ENCODE results near the gene ADGRA1. TPM values are rescaled to one million over a fixed set of nuclear protein-coding genes. Genes with fewer than 3 reads are reported as not detected.

ADGRA1 gene
- polyA plus RNA-seq, 3 donors = 1.3 to 2.4 (median 1.9) TPM

DNA sequence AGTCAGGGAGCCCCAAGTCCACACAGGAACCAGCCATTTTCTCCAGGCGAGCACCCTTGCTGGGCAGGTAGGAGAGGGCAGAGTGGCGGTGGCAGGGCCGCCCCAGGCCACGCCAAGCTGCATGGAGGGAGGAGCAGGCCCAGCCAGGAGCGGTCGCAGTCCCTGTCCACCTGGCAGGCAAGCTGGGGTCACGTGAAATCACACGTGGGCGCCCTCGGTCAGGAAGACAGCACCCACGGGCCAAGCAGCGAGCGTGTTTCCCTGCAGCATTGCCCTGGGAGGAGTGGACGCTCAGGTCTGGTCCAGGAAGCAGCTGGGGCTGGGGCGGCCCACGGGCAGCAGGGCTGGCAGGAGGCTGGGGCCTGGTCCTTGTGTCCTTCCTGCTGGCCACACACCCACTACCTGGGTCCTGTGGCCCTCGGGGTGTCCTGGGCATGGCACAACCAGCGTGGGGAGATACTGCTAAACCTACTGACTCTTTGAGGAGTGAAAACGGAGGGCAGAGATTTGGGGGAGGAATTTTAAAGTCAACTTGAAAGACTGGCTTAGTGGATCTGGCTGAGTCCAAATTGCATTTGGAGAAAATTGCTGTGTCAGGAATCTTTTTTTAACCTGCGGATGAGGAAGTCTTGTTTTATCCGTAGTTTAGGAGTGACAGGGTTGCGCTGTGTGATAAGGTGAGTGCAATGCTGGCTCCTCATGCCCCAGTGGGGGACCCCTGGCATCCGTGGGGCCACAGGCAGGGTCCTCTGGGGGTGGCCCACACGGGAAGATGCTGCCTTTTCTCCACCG lies 12.2 kb upstream of the ADGRA1 start:
- DNase-seq = no peak

DNA sequence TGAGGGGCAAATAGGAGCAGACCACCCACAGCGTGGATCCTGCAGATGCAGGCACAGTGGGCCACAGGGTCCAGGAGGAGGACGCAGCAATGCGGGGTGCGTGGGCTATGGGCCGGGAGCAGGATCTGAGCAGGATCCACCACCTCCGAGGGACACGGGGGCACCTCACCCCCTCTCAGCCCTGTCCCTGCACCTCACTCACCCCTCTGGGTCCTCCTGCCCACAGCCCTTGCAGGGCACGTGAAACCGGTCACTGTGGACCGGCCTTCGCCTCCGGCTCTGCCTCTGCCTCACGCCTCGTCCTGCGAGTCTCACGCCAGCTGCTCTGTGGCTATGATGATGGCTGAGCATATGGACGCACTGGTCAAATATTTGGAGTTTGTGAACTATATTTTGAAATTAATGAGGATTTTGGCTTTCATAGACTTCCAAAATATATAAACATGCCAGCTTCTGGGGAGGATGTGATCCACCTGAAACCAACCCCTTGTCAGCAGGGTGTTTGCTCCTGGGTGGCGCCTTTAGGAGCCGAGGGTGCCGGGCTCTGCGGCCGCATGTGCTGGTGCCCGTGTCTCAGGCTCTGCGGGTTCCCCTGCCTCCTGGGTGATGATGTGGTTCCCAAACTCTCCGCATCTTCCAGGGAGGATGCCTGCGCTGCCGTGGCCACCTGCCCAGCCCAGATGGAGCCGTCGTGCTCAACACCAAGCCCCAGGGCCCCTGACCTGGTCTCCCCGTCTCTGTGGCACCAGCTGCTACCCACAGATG lies 11.3 kb upstream of the ADGRA1 start:
- DNase-seq = no peak

DNA sequence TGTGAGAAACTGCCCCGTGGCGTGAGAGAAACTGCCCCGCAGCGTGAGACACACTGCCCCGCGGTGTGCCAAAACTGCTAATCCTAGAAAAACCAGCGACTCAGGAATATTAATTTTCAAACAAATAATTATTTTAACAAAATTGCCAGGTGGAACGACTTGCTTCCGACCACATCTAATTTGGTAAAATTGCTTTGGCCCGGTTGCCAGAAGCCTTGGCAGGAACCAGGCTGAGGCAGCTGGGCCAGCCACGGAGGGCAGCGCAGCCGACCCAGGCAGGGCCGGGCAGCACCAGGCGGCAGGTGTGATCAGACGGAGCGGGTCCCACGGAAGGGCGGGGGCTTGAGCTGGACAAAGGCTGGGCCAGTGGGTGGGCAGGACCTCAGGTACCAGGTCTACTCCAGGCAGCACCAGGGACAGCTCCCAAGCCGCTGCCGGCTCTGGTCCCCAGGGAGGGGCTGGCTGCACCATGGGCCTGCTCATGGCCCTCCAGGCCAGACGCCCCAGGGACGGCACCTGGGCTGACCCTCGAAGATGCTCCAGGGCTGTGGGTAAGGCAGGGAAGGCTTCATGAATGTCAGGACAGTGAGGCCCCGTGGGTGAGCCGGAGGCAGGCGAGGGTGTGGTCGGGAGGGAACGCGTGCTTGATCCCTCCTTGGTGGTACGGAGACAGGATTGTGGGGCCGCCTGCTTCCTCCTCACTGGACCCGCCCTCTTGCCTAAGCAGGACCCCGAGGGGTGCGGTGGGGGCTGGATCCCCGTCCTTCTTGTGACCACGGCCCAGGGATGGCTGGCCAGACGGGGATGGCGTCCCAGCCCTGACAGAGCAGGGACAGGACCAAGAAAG lies 7.7 kb upstream of the ADGRA1 start:
- peak; percentile 65 for DNase-seq

DNA sequence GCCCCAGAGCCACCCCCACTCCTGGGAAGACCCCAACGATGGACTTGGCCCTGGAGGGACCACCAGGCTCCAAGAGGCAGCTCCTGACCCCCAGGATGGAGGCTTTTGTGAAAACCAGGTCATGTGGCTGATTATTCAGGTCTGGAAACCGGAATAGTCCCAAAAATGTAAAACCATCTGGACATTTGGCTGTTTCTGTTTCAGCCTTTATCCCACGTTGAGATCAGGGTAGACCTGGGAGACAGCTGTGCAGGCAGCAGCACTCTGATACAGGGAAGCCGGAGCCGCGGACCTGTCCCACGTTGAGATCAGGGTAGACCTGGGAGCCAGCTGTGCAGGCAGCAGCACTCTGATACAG lies 7.1 kb upstream of the ADGRA1 start:
- DNase-seq = no peak

DNA sequence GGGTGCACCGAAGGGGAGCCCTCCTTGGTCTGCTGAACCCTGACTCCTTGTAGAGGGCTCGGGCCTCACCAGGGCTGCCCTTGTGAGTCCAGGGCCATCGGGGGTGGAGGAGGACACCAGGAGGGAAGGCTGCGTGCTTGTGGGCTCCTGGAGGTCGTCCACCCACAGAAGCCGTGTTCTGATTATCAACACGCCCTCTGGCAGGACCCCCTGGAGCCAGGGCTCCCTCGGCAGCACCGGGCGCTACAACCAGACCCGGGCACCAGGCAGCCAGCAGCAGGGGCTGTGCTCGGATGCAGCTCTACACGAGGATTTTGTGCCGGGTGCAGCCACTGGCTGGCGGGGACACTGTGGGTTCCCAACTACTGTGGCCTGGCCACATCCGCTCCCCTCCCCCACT lies 6.1 kb upstream of the ADGRA1 start:
- DNase-seq = no peak

DNA sequence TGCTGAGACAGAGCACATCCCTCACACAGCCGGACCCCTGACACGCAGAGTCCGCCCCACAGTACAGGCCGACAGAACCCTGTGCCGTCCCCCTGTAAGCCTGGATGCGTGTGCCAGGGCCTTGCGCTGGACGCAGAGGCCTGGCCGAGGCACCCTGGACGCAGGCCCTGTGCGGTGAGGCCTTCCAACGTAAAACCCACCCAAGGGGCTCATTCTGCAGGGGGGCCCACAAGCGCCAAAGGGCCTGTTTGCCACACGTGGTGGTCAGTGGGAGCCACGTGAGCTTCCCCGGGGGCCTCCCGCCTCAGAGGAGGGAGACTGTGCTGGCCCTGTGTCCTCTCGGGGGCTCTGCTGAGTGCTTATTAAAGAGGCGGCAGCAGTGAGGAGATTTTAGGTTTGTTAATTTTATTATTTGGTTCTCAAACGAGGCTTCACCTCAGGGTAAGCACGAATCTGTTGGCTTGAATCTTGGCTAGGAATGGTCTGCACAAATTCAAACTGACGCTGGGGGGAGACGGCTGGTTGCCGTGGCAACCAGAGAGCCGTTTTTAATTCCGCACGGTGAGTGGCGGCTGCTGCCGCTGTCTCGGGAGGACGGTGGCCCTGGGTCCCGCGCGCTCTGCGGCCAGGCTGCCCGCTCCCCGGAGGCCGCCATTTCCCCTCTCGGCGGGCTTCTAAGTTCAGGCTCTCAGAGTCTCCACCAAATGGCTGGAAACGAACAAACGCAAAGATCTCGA lies 4.9 kb upstream of the ADGRA1 start:
- no peak for DNase-seq

DNA sequence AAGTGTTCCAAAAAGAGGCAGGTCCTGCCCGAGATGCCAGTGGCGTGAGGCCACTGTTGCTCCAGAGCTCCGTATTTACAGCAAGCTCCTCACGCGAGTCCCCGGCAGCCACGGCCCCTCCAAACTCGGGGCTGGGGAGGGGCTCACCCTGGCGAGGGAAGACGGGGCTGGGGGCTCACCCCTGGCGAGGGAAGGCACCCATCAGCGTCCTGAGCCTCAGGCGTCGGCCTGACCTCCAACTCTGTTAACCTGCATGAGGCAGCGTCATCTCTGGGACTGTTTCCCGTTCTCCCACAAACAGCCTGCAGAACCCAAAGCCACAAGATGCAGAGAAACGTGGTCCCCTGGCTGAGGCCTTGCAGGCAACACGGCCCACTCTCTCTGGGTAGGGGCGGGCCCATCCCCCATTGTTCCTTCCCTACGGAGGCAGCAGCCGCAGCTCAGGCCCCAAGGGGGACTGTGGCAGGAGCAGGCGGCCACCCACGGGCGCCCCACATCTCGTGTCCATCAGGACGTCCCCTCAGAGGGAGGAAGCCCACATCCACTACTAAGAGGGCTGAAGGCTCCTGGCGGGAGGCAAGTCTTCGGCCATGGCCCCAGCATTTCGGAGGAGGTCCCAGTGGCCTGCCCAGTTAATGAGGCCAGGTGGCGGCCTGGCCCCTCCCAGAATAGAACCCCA lies 4.2 kb upstream of the ADGRA1 start:
- no peak for DNase-seq

DNA sequence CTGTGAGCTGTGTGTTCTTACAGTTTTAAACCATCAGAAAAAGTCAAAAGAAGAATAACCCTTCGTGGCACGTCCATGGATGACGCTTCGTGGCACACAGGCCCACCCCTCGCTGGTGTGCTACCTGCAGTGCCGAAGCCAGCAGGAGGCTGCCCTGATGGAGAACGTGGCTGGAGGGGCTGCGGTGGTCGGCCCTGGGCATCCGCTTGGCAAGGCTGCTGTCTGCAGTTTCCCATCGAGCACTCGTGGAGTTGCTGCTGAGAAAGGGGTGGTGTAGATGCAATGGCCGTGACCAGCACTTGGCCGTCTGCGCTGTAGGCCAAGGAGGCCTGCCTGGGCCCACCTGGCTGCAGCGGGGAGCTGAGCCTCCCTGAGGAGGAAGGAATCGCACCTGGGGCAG lies 3.2 kb upstream of the ADGRA1 start:
- DNase-seq = no peak

DNA sequence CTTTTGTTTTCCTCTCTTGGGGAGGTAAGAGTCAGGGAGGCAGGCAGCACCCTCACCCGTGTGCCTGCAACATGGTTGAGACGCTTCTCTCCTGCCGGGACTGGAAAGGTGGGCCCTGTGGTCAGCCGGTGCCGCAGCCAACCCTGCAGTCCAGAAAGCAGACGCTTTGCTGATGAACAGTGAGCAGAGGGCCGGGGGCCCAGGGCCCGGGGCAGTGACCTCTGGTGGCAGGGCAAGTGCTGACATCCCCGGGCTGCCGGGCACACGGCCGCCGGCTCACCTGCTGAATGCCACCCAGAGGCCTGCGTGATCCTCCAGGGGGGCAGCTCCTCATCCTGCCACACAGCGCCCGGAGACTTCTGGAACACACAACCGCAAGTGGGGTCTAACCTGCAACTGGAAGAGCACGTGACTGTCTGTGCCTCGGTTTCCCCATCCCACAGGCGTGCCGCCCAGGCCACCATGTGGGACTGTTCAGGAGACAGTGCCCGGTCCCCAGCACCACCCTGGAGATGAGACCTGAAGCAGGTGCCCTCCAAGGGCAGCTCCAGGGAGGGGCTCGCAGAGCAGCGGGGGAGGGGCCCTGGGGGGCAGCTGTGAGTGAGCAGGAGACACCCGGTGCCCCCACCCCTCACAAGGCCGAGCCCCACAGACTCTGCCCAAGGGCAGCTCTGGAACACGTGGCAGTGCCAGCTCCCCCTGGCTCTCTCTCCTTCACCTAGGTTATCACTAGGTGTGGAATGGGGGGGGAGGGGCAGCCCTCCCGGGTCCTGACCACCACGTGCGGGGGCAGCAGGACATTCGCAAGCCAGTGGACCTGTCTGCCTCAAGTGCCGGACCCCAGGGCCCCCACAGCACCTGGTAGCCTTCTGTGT lies 2.2 kb upstream of the ADGRA1 start:
- DNase-seq = no peak

DNA sequence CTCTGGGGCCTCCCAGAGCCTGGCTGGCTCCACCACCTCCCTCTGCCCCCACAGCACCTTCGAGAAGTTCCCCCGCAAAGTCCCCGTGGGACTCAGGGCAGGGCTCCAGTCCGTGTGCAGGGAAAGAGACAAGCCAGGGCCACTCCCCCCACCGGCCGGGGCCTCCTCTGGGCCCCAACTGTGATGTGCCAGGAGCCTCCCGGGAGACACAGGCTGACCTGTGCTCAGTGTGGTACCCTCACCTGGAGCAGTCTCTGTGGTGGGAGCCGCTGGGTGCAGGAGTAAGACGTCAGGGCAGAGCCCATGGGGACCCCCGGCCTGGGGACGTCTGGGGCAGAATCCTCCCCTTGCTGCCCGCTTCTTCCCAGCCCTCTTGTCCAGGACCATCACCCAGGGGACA lies 1.5 kb upstream of the ADGRA1 start:
- DNase-seq = no peak

DNA sequence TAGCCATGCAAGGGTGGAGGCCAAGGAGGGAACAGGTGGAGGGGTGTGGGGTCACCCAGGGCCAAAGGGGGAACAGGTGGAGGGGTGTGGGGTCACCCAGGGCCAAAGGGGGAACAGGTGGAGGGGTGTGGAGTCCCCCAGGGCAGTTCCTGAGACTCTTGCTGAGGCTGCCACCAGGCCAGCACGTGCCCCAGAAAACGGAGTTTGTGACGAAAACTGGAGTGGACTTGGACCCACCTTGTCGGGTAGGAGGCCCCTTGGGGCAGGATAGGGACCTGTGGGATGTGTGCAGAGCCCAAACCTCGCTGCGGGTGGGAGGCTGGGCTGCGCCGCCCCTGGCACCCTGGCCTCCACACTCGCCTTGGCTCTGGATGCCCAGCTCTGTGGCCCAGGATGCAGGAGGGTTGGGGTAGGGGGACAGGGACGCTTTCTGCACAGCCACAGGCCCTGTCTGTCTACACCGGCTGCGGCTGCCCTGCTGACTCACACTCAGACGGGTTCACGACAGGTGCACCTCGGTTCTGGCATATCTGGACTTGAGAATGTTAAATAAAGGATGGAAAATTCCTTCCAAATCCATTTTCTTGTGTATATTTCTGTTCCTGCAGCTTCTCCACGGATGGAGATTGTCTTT lies 562 bp upstream of the ADGRA1 start:
- no peak for DNase-seq

DNA sequence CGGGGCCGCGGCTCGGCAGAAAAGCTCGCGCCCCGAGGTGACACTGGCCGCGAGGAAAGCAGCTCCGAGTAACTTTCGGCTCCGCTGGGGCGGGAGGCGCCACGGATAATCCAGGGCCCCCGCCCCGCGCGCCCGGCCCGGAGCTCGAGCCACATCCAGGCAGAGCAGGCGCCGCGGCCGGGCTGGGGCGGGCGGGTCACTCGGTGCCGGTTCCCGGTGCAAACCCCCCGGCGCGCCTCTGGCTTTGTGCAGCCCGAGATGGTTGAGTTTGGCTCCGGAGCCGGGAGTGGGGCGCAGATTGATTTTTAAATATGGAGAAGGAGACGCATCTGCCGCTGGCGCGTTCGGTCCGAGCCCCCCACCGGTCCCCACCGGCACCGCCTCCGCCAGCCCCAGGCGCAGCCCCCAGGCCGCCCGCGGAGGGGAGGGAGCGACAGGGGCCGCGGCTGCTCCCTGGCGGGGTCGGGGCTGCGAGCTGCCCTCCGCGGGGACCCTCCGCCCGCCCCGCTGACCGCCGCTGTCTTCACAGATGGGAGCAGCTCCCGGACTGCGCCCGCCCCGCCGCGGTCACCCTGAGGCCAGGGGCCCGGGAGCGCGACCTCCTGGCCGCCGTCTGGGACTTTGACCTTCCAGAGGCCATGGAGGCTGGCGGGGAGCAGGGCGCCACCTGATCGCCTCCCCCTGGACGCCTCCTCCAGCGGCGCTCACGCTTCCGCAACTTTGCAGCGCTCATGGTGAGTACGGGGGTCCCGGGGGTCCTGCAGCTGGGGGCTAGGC lies 643 bp downstream of the ADGRA1 start:
- no peak for DNase-seq

DNA sequence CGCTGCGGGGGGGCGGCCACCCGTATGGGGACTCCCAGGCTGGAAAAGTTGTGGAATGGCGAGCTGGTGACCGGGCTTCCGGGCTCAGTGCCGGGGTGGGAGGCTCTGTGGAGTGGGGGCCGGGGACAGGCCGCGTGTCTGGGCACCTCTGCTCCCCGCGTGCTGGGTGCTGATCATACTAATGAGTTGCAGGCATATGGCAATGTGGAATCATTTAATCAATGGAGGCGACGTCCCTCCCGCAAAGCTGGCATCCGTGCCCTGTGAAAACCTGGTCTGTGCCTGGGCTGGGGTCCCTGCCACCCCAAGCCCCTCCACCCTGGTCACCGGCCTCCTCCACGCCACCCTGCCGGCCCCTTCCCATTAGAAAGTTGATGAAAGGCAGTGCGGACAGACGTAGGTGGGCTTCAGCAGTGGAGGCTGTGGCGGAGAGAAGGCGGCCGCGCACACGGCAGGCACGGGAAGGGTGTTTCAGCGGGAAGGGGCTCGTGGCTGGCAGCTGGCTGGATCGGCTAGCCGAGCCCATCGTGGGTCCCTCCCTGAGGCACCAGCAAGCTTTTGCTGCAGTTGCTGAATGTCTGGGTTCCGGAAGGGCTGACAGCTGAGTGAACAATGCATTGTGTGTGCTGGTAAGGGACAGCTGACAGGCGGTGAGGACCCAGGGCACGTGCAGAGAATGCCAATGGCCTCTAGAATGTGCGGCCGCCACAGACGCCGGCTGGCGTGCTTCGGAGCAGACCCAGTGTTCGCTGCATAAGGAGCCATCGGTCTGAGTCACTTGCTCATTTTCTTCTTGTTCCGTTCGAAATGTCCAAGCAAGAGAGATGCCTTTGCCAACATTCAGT lies 1.5 kb downstream of the ADGRA1 start:
- DNase-seq = no peak

DNA sequence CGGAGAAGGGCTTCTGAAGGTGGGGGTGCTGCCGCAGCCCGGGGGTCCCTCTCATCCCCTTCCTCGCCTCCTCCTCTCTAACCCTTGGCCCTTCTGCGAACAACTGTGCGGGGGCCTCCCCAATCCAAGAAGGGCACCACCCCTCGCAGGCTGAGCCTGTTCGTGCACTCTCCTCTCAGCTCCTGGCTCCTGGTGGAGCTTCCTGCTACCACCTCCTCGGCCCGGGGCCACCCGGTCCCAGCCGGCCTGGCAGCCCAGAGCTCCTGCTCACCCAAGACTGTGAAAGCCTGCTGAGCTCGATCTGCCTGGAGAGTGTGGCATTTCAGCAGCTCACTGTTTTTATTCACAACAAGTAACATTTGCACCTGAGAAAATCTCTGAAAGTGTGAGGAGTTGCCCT lies 2.4 kb downstream of the ADGRA1 start:
- no peak for DNase-seq

DNA sequence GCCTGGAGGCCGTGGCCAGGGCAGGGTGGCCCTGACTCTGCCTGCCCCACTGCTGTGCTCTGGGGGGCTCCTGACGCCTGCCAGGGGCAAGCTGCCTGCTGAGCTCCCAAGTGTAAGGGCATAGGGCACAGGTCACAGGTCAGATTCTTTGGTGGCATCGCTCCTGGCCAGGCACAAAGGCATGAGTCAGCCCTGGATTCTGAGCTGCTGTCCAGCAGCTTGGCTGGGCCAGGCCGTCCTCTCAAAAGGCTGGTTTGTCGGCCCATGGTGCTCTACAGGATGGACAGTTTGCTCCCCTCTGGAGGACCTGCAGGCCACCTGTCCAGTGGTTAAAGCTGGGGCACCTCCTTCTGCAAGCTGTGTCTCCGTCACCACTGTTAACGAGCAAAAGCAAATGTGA lies 2.9 kb downstream of the ADGRA1 start:
- DNase-seq = no peak

DNA sequence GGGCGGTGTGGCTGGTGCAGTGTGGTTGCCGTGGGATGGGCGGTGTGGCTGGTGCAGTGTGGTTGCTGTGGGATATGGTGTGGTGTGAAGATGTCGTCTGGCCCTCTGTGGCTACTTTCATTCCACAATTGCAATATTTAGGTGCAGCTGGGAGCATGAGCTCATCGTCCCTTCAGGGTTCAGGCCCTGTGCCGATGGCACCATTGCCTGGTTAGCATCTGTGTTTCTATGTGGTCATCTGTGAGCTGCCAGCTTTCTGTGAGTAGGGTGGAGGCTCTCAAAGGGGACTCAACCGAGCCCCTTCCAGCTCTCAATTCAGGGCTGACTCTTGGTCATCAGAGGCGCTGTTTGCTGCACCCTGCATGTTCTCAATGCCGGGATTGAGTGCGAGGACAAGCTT lies 3.6 kb downstream of the ADGRA1 start:
- DNase-seq = no peak

DNA sequence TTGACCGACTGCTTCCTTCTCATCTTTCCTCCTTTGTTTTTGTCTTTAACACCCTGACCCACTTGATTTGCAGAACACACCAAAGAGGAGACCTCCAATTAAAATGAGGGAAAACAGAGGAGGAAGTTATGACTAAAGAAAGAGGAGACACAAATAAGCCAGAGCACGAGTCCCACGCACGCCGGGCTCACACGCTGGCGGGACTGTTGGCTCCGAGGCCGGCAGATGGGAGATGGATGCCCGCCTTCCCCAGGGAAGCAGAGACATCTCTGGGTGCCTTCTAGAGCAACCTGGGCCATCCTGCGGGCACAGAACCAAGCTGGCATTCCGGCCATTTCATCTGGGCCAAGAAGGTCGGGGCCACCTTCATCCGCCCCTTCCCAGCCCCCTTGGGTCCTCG lies 5.6 kb downstream of the ADGRA1 start:
- no peak for DNase-seq

DNA sequence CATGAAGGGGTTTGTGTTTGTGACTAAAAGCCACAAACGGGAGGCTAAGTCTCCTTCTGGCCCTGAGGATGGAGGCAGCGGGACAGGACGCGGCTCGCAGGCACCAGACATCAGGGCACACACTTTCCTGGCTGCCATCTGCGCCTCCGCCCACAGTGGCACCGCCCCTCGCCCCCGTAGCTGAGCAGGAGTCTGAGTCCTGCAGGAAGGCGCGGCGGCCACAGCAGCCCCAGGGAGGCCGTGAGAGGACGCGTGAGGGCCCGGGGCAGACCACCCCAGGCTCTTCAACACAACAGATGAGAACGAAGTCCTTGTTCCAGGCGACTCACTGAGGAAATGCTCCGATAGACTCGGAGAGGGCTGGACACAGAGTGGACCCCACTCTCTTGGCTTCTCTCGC lies 6.6 kb downstream of the ADGRA1 start:
- DNase-seq = no peak

Data from renal pelvis (tissue), 4 donors.